ENCODE results near the gene GTF2H4. TPM values are rescaled to one million over a fixed set of nuclear protein-coding genes. Genes with fewer than 3 reads are reported as not detected.

Gene GTF2H4
- total RNA-seq, 6 donors from 2014 or later = 10.1 to 47.6 (median 27.6) TPM

GRCh38 chr6:30914076-30914853 is 6.3 kb downstream of the GTF2H4 start, which contains the start of gene VARS2:
Gene VARS2 (plus strand): TSS chr6:30914238. CDS start chr6:30914837, 599 bp downstream.
- H3K4me3 ChIP-seq = peak within 1 kb of the TSS; percentile 51 to 79 (median 60)
- DNase-seq (peak; percentile 94 to 99), ATAC-seq (ENCODE audit: low FRiP score in 2 of 2) (peak; percentile 95 to 97)
- H3K27me3 ChIP-seq = no peaks in the 10 kb centered on the region
- H3K9me3 ChIP-seq = no peaks in the 10 kb centered on the region
- H3K4me1 ChIP-seq = peaks cover 22 to 44% (median 29%) of the 10 kb centered on the region in 4 donors
- H3K27ac ChIP-seq = peak within 1 kb of the TSS; percentile 86 to 94 (median 90)
- TF ChIP-seq POLR2A (IDR thresholded peaks at IDR 0.05) (peak in 3 of 4 donors; percentile 75 to 95 (median 78)), POLR2AphosphoS5 (IDR thresholded peaks at IDR 0.05) (peak; percentile 71 to 83), CTCF (IDR thresholded peaks at IDR 0.05) (peak; percentile 22 to 83 (median 66)), EP300 (IDR thresholded peaks at IDR 0.05) (peak in 1 of 4 donors; percentile 62)
- H3K36me3 ChIP-seq = peaks cover 11 to 54% (median 26%) of the 10 kb centered on the region in 4 donors
- 2 to 10% methylated on average over 9 to 26 of the region's 52 CpGs for WGBS, 2 donors

GRCh38 chr6:30914854-30915590 is 7.0 kb downstream of the GTF2H4 start:
- ATAC-seq (ENCODE audit: low FRiP score in 2 of 2) (no peak), DNase-seq (no peak)
- Histone ChIP-seq H3K4me1 (peaks cover 22 to 44% (median 28%) of the 10 kb centered on the region in 4 donors), H3K4me3 (peak overlapping the region in 3 of 4 donors; percentile 51 to 79 (median 68)), H3K27ac (peak overlapping the region; percentile 86 to 94 (median 90)), H3K36me3 (peaks cover 13 to 57% (median 29%) of the 10 kb centered on the region in 4 donors), H3K9me3 (no peaks in the 10 kb centered on the region), H3K27me3 (no peaks in the 10 kb centered on the region)
- WGBS, 2 donors = 46 to 47% methylated on average over 16 to 17 of the region's 17 CpGs
- TF ChIP-seq EP300 (IDR thresholded peaks at IDR 0.05) (no peak), POLR2A (IDR thresholded peaks at IDR 0.05) (no peak), CTCF (IDR thresholded peaks at IDR 0.05) (no peak), POLR2AphosphoS5 (IDR thresholded peaks at IDR 0.05) (no peak)

GRCh38 chr6:30915591-30915946 is 7.6 kb downstream of the GTF2H4 start:
- TF ChIP-seq CTCF (IDR thresholded peaks at IDR 0.05) (peak; percentile 19 to 70 (median 54)), POLR2AphosphoS5 (IDR thresholded peaks at IDR 0.05) (no peak), POLR2A (IDR thresholded peaks at IDR 0.05) (peak in 1 of 4 donors; percentile 4)
- Histone ChIP-seq H3K9me3 (no peaks in the 10 kb centered on the region), H3K4me1 (peaks cover 22 to 44% (median 28%) of the 10 kb centered on the region in 4 donors), H3K27me3 (no peaks in the 10 kb centered on the region), H3K27ac (peak overlapping the region; percentile 86 to 94 (median 90)), H3K36me3 (peaks cover 14 to 57% (median 30%) of the 10 kb centered on the region in 4 donors), H3K4me3 (no peak overlapping the region)
- DNase-seq = no peak
- WGBS, 2 donors = 11 to 14% methylated on average over 5 of the region's 5 CpGs
- peak; percentile 23 to 45 for ATAC-seq (ENCODE audit: low FRiP score in 2 of 2)

- DNase-seq (no peak), ATAC-seq (ENCODE audit: low FRiP score in 2 of 2) (no peak)
- H3K27me3 ChIP-seq = no peaks in the 10 kb centered on the region
- peaks cover 22 to 44% (median 28%) of the 10 kb centered on the region in 4 donors for H3K4me1 ChIP-seq
- H3K4me3 ChIP-seq = no peak overlapping the region
- no peak overlapping the region for H3K27ac ChIP-seq
- no peak for TF ChIP-seq POLR2AphosphoS5 (IDR thresholded peaks at IDR 0.05)
- no peak for TF ChIP-seq CTCF (IDR thresholded peaks at IDR 0.05)
- no peak for TF ChIP-seq POLR2A (IDR thresholded peaks at IDR 0.05)
- no peak for TF ChIP-seq EP300 (IDR thresholded peaks at IDR 0.05)
- no peaks in the 10 kb centered on the region for H3K9me3 ChIP-seq
- H3K36me3 ChIP-seq = peaks cover 13 to 57% (median 34%) of the 10 kb centered on the region in 4 donors
- 86 to 95% methylated on average over 7 of the region's 7 CpGs for WGBS, 2 donors
Observed at GRCh38 chr6:30917041-30917440, 9.0 kb downstream of the GTF2H4 start.
